ENCODE results near the gene HENMT1. TPM values are rescaled to one million over a fixed set of nuclear protein-coding genes. Genes with fewer than 3 reads are reported as not detected.
A peak's percentile ranks its signal among the peaks of the same experiment; 100 is the strongest.

Gene HENMT1
- total RNA-seq, 1 experiment from 2014 or later: 6.2 TPM

GRCh38 chr1:108646265-108646647 is 14.6 kb downstream of the HENMT1 start:
- no peak overlapping the region for H3T11ph ChIP-seq (ENCODE audit: low read length)
- H2BK15ac ChIP-seq (ENCODE audit: low read depth, low read length): no peak overlapping the region
- no peak overlapping the region for H3K18ac ChIP-seq (ENCODE audit: insufficient read length, low read depth, low read length)
- no peak overlapping the region for H2AFZ ChIP-seq (ENCODE audit: low read length)
- no peak overlapping the region for H4K8ac ChIP-seq (replicated peaks; ENCODE audit: insufficient read length, low read depth, low read length)
- H2BK20ac ChIP-seq (ENCODE audit: low read depth, low read length, poor library complexity, severe bottlenecking): no peak overlapping the region
- no peak overlapping the region for H2BK5ac ChIP-seq (ENCODE audit: insufficient read length, low read length)
- no peak overlapping the region for H3K4me3 Mint-ChIP-seq
- no peak overlapping the region for H2AK5ac ChIP-seq (ENCODE audit: insufficient read length, low read length)
- no peak overlapping the region for H2BK120ac ChIP-seq (ENCODE audit: low read depth, low read length, poor library complexity, severe bottlenecking)
- no peak overlapping the region for H2BK12ac ChIP-seq (ENCODE audit: insufficient read length, low read depth, low read length)
- H3K4me1 ChIP-seq (ENCODE audit: insufficient read depth, low read length): no peaks in the 10 kb centered on the region
- TF ChIP-seq CTCF (conservative IDR thresholded peaks at IDR 0.05): no peak
- H3K79me1 ChIP-seq (ENCODE audit: insufficient read depth, low read depth, low read length, poor library complexity, severe bottlenecking): no peaks in the 10 kb centered on the region
- H3K14ac ChIP-seq (ENCODE audit: insufficient read depth, low read length): no peak overlapping the region
- H3K27ac ChIP-seq (ENCODE audit: insufficient read length, low read depth, low read length): no peak overlapping the region
- H4K5ac ChIP-seq (ENCODE audit: insufficient read length, low read depth, low read length): no peak overlapping the region
- H3K27me3 ChIP-seq (ENCODE audit: insufficient read depth, low read length): no peaks in the 10 kb centered on the region
- no peaks in the 10 kb centered on the region for H3K23me2 ChIP-seq (ENCODE audit: insufficient read length, low read depth, low read length, poor library complexity, severe bottlenecking)
- H3K27ac Mint-ChIP-seq: peak overlapping the region in 1 of 3 experiments; percentile 57; a peak in 1 of 7 replicates
- H4K20me1 ChIP-seq (ENCODE audit: control insufficient read depth, insufficient read depth, insufficient read length): no peaks in the 10 kb centered on the region
- peaks cover 2 to 11% of the 10 kb centered on the region in 2 experiments for H3K4me1 Mint-ChIP-seq
- H3K36me3 Mint-ChIP-seq (ENCODE audit: insufficient read depth in 1 of 3, low read depth in 3 of 3): no peaks in the 10 kb centered on the region; a peak in 1 of 7 replicates
- no peak overlapping the region for H3K4ac ChIP-seq (ENCODE audit: low read depth, low read length)
- H3K27me3 Mint-ChIP-seq (ENCODE audit: low read depth): peaks cover 2% of the 10 kb centered on the region; the same call in 1 of the 2 replicates
- no peak overlapping the region for H3K4me2 ChIP-seq (ENCODE audit: insufficient read depth, insufficient read length, low read length)
- H3K56ac ChIP-seq (ENCODE audit: insufficient read length, low read depth, low read length): no peak overlapping the region
- no CpG with 5 or more reads among the region's 4 CpGs for WGBS (ENCODE audit: extremely low coverage, insufficient read length, low lambda C conversion rate)
- no peak overlapping the region for H4K91ac ChIP-seq (ENCODE audit: insufficient read length, low read depth, low read length)
- H3K23ac ChIP-seq (ENCODE audit: insufficient read length, low read depth, low read length): no peak overlapping the region
- no peaks in the 10 kb centered on the region for H3K9me3 Mint-ChIP-seq
- H3K9ac ChIP-seq (ENCODE audit: extremely low read depth, insufficient read length, low read length): no peak overlapping the region
- DNase-seq: no peak
- no peaks in the 10 kb centered on the region for H3K79me2 ChIP-seq (ENCODE audit: insufficient read depth, low read length)
- H3K9me3 ChIP-seq (ENCODE audit: control insufficient read depth, low read depth, low read length): no peaks in the 10 kb centered on the region

Measured in H9 (cell line).